DOHH2 (cell line): Measurements from ENCODE around the gene ANKRD66.
A peak's percentile ranks its signal among the peaks of the same experiment; 100 is the strongest.

Experiments used
- H3F3A ChIP-seq: fragments of 200-600 bp; sonication (generic), shearing (Covaris generic); 2 replicates; pipeline ENCODE4 v1.6.0; 2016; ENCODE audit warnings: antibody characterized with exemption, mild to moderate bottlenecking; ENCODE audit not compliant: control insufficient read depth, insufficient read depth
- H3K27ac ChIP-seq: fragments of 200-600 bp; sonication (generic); 2 replicates; pipeline ENCODE4 v1.5.1; 2014; ENCODE audit warnings: low read depth, mild to moderate bottlenecking, low read length, moderate library complexity
- H3K27me3 ChIP-seq: fragments of 200-600 bp; sonication (generic); 2 replicates; pipeline ENCODE4 v1.6.1; 2014; ENCODE audit warnings: mild to moderate bottlenecking, low read length, mixed read lengths; ENCODE audit not compliant: control insufficient read depth
- H3K36me3 ChIP-seq: fragments of 200-600 bp; sonication (generic); 2 replicates; pipeline ENCODE4 v1.6.1; 2014; ENCODE audit warnings: mild to moderate bottlenecking, low read length, moderate library complexity, mixed read lengths; ENCODE audit not compliant: control insufficient read depth
- H3K4me1 ChIP-seq: fragments of 200-600 bp; sonication (generic); 2 replicates; pipeline ENCODE4 v1.6.1; 2014; ENCODE audit warnings: mild to moderate bottlenecking, low read length, mixed read lengths; ENCODE audit not compliant: control insufficient read depth
- H3K4me2 ChIP-seq: fragments of 200-600 bp; sonication (generic); 2 replicates; pipeline ENCODE4 v1.6.0; 2014; ENCODE audit warnings: mild to moderate bottlenecking, low read length, moderate library complexity
- H3K4me3 ChIP-seq: fragments of 200-600 bp; sonication (generic); 2 replicates; pipeline ENCODE4 v1.5.1; 2014; ENCODE audit warnings: mild to moderate bottlenecking, low read length, mixed read lengths
- H3K79me2 ChIP-seq: fragments of 200-600 bp; sonication (generic); 2 replicates; pipeline ENCODE4 v1.6.1; 2014; ENCODE audit warnings: mild to moderate bottlenecking, low read length, mixed read lengths; ENCODE audit not compliant: control insufficient read depth
- H3K9me2 ChIP-seq: fragments of 200-600 bp; sonication (generic); replicated peaks from 2 replicates; pipeline ENCODE4 v1.6.1; 2014; ENCODE audit warnings: mild to moderate bottlenecking, low read length, mixed read lengths; ENCODE audit not compliant: control insufficient read depth
- H3K9me3 ChIP-seq: fragments of 200-600 bp; sonication (generic); 2 replicates; pipeline ENCODE4 v1.6.1; 2014; ENCODE audit warnings: antibody characterized with exemption, low read length, mixed read lengths; ENCODE audit not compliant: control insufficient read depth, insufficient read depth
- H4K20me1 ChIP-seq: fragments of 200-600 bp; sonication (generic); 2 replicates; pipeline ENCODE4 v1.6.0; 2014; ENCODE audit warnings: low read depth, mild to moderate bottlenecking, antibody characterized with exemption, low read length, moderate library complexity; ENCODE audit not compliant: control insufficient read depth, insufficient read depth
- CTCF ChIP-seq: fragments of 200-600 bp; sonication (generic); IDR thresholded peaks from one replicate; pipeline ENCODE4 v1.5.1; 2014; ENCODE audit warnings: antibody characterized with exemption, mild to moderate bottlenecking, low read depth, low read length; ENCODE audit not compliant: poor library complexity, severe bottlenecking
- EZH2phosphoT487 ChIP-seq: fragments of 200-600 bp; sonication (generic); IDR thresholded peaks from 2 replicates; pipeline ENCODE4 v1.6.1; 2017; ENCODE audit warnings: borderline replicate concordance, mild to moderate bottlenecking, antibody characterized with exemption, low read length, moderate library complexity, mixed read lengths

ANKRD66 gene

GRCh38 chr6:46776070-46776712 lies 29.5 kb downstream of the ANKRD66 start:
- H3K9me3 ChIP-seq = no peaks in the 10 kb centered on the region
- H3K4me3 ChIP-seq = no peak overlapping the region
- H3K27me3 ChIP-seq = no peaks in the 10 kb centered on the region
- no peak overlapping the region for H3K4me2 ChIP-seq
- no peaks in the 10 kb centered on the region for H3F3A ChIP-seq
- H4K20me1 ChIP-seq = no peaks in the 10 kb centered on the region
- H3K36me3 ChIP-seq = no peaks in the 10 kb centered on the region
- no peaks in the 10 kb centered on the region for H3K79me2 ChIP-seq
- no peak overlapping the region for H3K27ac ChIP-seq
- H3K4me1 ChIP-seq = no peaks in the 10 kb centered on the region
- no peaks in the 10 kb centered on the region for H3K9me2 ChIP-seq
- TF ChIP-seq EZH2phosphoT487 = no peak
- TF ChIP-seq CTCF = no peak

- H3K36me3 ChIP-seq = no peaks in the 10 kb centered on the region
- H3K4me1 ChIP-seq = no peaks in the 10 kb centered on the region
- no peaks in the 10 kb centered on the region for H3F3A ChIP-seq
- no peak overlapping the region for H3K4me3 ChIP-seq
- no peaks in the 10 kb centered on the region for H3K27me3 ChIP-seq
- no peaks in the 10 kb centered on the region for H3K79me2 ChIP-seq
- no peak for TF ChIP-seq EZH2phosphoT487
- no peak for TF ChIP-seq CTCF
- H3K9me2 ChIP-seq = no peaks in the 10 kb centered on the region
- H3K4me2 ChIP-seq = no peak overlapping the region
- H3K27ac ChIP-seq = no peak overlapping the region
- H3K9me3 ChIP-seq = no peaks in the 10 kb centered on the region
- H4K20me1 ChIP-seq = no peaks in the 10 kb centered on the region
These were observed 31.0 kb downstream of the ANKRD66 start for GRCh38 chr6:46777476-46778346.

GRCh38 chr6:46781478-46782378 lies 35.0 kb downstream of the ANKRD66 start:
- H3K4me3 ChIP-seq = no peak overlapping the region
- no peaks in the 10 kb centered on the region for H3K9me3 ChIP-seq
- H3K9me2 ChIP-seq = no peaks in the 10 kb centered on the region
- no peaks in the 10 kb centered on the region for H3K4me1 ChIP-seq
- TF ChIP-seq CTCF = peak; percentile 73
- TF ChIP-seq EZH2phosphoT487 = no peak
- H3K4me2 ChIP-seq = no peak overlapping the region
- H3K79me2 ChIP-seq = no peaks in the 10 kb centered on the region
- no peaks in the 10 kb centered on the region for H3K36me3 ChIP-seq
- no peaks in the 10 kb centered on the region for H3F3A ChIP-seq
- H3K27me3 ChIP-seq = no peaks in the 10 kb centered on the region
- no peak overlapping the region for H3K27ac ChIP-seq
- no peaks in the 10 kb centered on the region for H4K20me1 ChIP-seq
